ENCODE results near the gene CKAP2L. TPM values are rescaled to one million over a fixed set of nuclear protein-coding genes. Genes with fewer than 3 reads are reported as not detected.

Gene CKAP2L
- total RNA-seq, 4 donors from 2014 or later = 0.07 to 0.16 TPM; not detected in 2

- intact Hi-C loops (cut with DNase I; ENCODE audit: low total_unique reads) = loop anchor here (1.0 kb wide), 2 partner anchors 100 to 126 kb away; no protein-coding TSS in a partner anchor
- no peak for ATAC-seq
These were observed 38.6 kb downstream of the CKAP2L start for GRCh38 chr2:112725545-112726457.

GRCh38 chr2:112724591-112725525 is 39.6 kb downstream of the CKAP2L start:
- in situ Hi-C loops (cut with MboI; ENCODE audit: low sequenced_read_pairs in 4 of 4) (loop anchor here in 3 of 4 donors (5.0 to 10.0 kb wide), 3 partner anchors 100 to 130 kb away; no protein-coding TSS in a partner anchor), intact Hi-C loops (cut with DNase I; ENCODE audit: low total_unique reads) (no loop called here)
- no peaks in the 10 kb centered on the region for H3K36me3 ChIP-seq

More at GRCh38 chr2:112725545-112726457, 38.6 kb downstream of the CKAP2L start:
- Histone ChIP-seq H3K27ac (no peak overlapping the region), H3K4me3 (no peak overlapping the region), H3K36me3 (no peaks in the 10 kb centered on the region), H3K9me3 (no peaks in the 10 kb centered on the region), H3K27me3 (no peaks in the 10 kb centered on the region), H3K4me1 (no peaks in the 10 kb centered on the region)
- in situ Hi-C loops (cut with MboI; ENCODE audit: low sequenced_read_pairs in 4 of 4) = loop anchor here in 3 of 4 donors (5.0 to 10.0 kb wide), 3 partner anchors 101 to 131 kb away; no protein-coding TSS in a partner anchor
- no peak for DNase-seq
- TF ChIP-seq, protein P1, sequence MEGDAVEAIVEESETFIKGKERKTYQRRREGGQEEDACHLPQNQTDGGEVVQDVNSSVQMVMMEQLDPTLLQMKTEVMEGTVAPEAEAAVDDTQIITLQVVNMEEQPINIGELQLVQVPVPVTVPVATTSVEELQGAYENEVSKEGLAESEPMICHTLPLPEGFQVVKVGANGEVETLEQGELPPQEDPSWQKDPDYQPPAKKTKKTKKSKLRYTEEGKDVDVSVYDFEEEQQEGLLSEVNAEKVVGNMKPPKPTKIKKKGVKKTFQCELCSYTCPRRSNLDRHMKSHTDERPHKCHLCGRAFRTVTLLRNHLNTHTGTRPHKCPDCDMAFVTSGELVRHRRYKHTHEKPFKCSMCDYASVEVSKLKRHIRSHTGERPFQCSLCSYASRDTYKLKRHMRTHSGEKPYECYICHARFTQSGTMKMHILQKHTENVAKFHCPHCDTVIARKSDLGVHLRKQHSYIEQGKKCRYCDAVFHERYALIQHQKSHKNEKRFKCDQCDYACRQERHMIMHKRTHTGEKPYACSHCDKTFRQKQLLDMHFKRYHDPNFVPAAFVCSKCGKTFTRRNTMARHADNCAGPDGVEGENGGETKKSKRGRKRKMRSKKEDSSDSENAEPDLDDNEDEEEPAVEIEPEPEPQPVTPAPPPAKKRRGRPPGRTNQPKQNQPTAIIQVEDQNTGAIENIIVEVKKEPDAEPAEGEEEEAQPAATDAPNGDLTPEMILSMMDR (IDR thresholded peaks at IDR 0.05 in 4 of 5, conservative IDR thresholded peaks at IDR 0.05 in 1 of 5) = no peak
- TF ChIP-seq POLR2A (IDR thresholded peaks at IDR 0.05) = no peak

GRCh38 chr2:112723995-112724394 is 40.4 kb downstream of the CKAP2L start:
- in situ Hi-C loops (cut with MboI; ENCODE audit: low sequenced_read_pairs in 4 of 4) = loop anchor here in 2 of 4 donors (10.0 kb wide), 2 partner anchors 99 to 129 kb away; no protein-coding TSS in a partner anchor
- Histone ChIP-seq H3K27ac (no peak overlapping the region), H3K9me3 (no peaks in the 10 kb centered on the region), H3K4me3 (no peak overlapping the region), H3K4me1 (no peaks in the 10 kb centered on the region), H3K36me3 (no peaks in the 10 kb centered on the region), H3K27me3 (no peaks in the 10 kb centered on the region)
- intact Hi-C loops (cut with DNase I; ENCODE audit: low total_unique reads) = no loop called here
- no peak for TF ChIP-seq POLR2A (IDR thresholded peaks at IDR 0.05)
- TF ChIP-seq, protein P1 (IDR thresholded peaks at IDR 0.05 in 4 of 5, conservative IDR thresholded peaks at IDR 0.05 in 1 of 5) = no peak
- ATAC-seq = no peak
- DNase-seq = no peak

More at GRCh38 chr2:112724591-112725525, 39.6 kb downstream of the CKAP2L start:
- H3K4me3 ChIP-seq = no peak overlapping the region
- H3K4me1 ChIP-seq = no peaks in the 10 kb centered on the region
- no peaks in the 10 kb centered on the region for H3K9me3 ChIP-seq
- H3K27me3 ChIP-seq = no peaks in the 10 kb centered on the region
- ATAC-seq = no peak
- H3K27ac ChIP-seq = no peak overlapping the region
- TF ChIP-seq POLR2A (IDR thresholded peaks at IDR 0.05) = no peak
- TF ChIP-seq, protein P1 (IDR thresholded peaks at IDR 0.05 in 4 of 5, conservative IDR thresholded peaks at IDR 0.05 in 1 of 5) = no peak
- no peak for DNase-seq

- H3K36me3 ChIP-seq = no peaks in the 10 kb centered on the region
- H3K27ac ChIP-seq = no peak overlapping the region
- intact Hi-C loops (cut with DNase I; ENCODE audit: low total_unique reads) = no loop called here
- in situ Hi-C loops (cut with MboI; ENCODE audit: low sequenced_read_pairs in 4 of 4) = loop anchor here in 2 of 4 donors (10.0 kb wide), 2 partner anchors 99 to 129 kb away; no protein-coding TSS in a partner anchor
- H3K27me3 ChIP-seq = no peaks in the 10 kb centered on the region
- no peaks in the 10 kb centered on the region for H3K4me1 ChIP-seq
- DNase-seq = no peak
- no peak for ATAC-seq
- no peak overlapping the region for H3K4me3 ChIP-seq
- TF ChIP-seq, protein P1 (IDR thresholded peaks at IDR 0.05 in 4 of 5, conservative IDR thresholded peaks at IDR 0.05 in 1 of 5) = no peak
- no peak for TF ChIP-seq POLR2A (IDR thresholded peaks at IDR 0.05)
- no peaks in the 10 kb centered on the region for H3K9me3 ChIP-seq
These were observed 40.9 kb downstream of the CKAP2L start for GRCh38 chr2:112723547-112723940.
